RKO (cell line): ENCODE results near the gene HIGD2B.
"Not testable (repeated sequence)": the region's sequence is repeated elsewhere in the genome, so short reads cannot be mapped to it uniquely, and the experiment has no call there.

Experiments used
- DNase-seq: peaks from one replicate; pipeline ENCODE4 v3.0.0-alpha.2; 2016; ENCODE audit warnings: low spot score

Gene HIGD2B, protein sequence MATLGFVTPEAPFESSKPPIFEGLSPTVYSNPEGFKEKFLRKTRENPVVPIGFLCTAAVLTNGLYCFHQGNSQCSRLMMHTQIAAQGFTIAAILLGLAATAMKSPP

DNA sequence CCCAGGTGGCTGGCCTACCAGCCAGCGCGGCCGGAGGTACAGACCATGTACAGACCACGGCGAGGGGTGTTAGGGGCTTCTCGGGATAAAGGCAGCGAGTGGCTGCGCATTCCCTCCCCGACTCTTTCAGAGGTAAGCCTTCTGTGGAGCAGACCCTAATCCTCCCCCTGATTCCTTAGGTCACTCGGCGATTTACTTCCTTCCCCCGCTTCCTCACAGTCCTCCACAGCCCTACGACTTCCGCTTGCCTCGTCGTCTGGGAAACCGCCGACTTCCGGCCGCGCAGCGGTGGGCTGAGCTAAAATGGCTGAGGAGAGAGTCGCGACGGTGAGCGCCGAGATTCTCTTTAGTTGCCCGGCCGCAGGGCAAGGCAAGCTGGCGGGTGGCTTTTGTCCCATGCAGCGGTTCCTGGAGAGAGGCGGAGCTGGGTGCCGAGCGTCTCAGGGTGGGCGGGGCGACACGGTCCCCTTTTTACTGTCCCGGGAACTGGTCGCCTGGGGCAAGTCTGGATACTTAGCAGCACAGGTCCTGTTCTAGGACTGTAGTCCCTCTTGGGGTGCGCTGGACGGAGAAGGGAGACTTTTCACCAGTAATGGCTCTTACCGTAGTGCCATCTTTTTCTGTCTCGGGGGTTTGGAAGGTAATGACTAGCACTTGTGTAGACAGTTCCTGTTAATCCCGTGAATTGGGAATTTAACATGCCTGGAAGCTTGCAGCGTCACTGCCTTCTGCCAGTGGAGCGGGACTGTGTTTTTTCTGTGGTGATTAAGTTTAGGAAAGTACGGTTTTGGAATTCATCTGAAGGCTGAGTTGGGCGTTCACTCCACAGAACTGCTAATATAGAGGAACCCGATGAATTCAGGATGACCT is at the start of gene HIGD2B, which contains the start of gene BBS4:
Gene HIGD2B (minus strand): TSS at position 258 of the 870 bp plus-strand sequence. CDS start 9,808 bp downstream, outside the sequence.
Gene BBS4 (plus strand): TSS at position 283 of the 870 bp plus-strand sequence. CDS start 21 bp downstream, at position 304.
- DNase-seq: peak; percentile 94

DNA sequence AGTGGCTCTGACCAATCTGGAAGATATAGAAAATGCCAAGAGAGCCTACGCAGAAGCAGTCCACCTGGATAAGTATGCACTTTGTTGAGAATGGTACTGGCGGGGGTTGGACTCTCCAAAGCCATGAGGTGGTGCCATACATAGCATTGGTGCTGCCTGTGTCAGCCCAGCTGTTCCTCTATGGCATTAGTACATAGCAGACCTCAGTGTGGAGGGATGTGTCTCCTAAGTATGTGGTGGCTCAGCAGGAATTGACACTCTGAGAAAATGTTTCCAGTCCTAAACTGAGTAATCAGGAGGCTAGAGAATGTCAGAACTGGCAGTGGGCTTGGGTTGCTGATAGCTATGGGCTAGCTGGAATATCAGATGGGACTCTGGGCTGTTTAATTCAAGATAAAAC is 49.1 kb upstream of the HIGD2B start:
- no peak for DNase-seq

DNA sequence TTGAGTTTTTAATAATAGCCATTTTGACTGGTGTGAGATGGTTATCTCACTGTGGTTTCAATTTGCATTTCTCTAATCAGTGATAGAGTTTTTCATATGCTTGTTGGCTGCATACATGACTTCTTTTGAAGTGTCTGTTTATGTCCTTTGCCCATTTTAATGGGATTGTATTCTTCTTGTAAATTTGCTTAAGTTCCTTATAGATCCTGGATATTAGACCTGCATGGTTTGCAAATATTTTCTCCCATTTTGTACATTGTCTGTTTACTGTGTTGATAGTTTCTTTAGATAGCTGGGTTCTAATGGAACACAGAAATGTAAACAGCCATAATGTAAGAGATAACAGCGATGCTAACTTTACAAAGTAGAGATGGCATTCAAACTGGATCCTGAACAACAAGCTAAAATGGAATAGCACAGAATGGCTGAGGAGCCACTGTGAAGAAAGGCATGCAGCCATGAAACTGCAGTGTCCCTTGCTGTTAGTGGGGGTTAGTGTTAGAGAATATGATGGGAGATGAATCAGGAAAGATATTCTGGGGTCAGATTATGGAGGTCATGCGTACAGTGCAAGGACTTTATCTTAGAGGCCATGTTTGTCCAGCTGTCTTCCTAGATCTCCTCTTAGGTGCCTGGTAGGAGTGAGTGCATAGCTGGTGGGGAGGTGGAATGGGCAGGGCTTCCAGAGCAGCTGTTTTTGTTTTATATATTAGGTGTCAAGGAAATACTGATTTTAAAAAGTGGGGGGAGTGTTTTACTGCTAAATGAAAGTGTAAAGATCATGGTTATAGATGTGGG is 48.2 kb upstream of the HIGD2B start:
- DNase-seq: no peak

DNA sequence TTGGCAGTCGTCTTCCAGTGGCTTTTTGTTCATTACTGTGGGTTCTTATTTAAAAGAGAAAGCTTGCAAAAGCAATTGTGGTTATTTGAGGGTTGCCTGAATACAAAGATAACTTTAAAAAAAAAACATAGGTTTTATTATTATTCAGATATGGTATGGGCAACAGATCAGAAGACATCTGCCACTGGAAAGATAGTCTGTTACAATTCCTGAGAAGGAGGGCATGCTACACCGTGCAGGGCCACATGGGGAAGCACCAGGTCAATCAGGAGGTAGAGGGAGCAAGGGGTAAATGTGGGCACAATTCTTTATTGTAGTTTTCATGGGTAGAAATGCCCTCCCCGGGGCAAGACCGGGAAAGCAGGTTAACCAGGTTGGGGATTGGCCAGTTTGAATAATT is 46.5 kb upstream of the HIGD2B start:
- DNase-seq: no peak

DNA sequence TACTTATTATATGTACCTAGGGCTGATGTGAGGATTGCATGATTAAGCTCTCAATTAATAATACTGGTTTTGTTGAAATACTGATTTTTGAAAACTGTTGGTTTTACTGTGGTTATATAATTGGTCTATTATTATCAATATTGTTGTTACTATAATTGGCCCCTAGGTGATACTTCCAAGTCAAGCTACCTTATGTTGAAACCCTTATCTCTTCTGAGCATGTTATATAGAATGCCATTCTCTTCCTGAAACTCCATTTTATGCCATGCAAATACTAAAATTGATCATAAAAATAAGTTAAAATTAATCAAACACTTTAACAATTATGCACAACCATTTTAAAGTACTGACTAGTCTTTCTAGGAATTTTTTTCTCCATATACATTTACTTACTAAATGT is 46.1 kb upstream of the HIGD2B start:
- no peak for DNase-seq

DNA sequence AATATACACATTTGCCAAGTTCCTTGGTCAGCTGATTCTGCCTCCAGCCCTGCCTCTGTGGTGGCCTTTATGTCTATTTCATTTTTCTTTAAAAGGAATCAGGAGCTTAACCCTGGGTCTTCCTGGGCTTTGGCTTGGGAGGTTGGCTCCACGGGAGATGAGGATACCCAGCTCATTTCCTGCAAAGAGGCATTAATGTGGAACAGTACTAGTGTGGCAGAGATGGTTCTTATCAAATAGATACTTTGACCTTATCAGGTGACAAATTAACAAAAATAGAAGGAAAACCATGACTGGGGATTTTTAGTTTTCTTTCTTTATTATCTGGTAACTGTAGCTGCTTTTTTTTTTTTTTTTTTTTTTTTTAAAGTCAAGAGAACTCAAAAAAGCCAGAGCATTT is 42.8 kb upstream of the HIGD2B start:
- no peak for DNase-seq

DNA sequence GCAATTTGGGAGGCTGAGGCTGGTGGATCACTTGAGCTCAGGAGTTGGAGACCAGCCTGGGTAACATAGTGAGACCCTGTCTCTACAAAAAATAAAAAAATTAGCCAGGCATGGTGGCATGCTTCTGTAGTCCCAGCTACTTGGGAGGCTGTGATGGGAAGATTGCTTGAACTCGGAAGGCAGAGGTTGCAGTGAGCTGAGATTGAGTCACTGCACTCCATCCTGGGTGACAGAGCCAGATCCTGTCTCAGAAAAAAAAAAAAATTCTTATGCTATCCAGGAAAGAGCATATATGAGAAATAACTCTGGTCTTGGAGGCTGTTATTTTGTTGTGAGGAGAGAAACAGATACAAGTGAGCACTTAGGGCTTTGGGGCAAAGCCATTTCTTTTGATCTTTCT is 42.3 kb upstream of the HIGD2B start:
- DNase-seq: not testable (repeated sequence)

DNA sequence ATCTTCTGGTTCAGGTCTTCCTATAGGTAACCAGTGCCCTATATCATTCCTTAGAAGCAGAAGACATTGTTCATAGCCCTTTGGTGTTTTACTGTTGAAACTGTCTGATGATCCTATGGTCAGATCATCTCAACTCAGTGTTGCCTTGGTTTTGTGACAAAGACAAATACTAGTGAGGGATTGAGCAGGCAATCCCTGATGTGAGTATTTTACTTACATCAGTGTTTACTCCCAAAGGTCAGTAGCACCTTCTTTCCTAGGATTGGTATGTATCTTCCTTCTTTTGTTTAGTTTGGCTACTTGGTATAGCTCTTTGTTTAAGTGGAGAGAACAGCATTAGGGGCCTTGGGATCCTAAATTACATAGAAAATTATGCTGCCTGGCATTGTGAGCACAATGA is 41.2 kb upstream of the HIGD2B start:
- DNase-seq: no peak

DNA sequence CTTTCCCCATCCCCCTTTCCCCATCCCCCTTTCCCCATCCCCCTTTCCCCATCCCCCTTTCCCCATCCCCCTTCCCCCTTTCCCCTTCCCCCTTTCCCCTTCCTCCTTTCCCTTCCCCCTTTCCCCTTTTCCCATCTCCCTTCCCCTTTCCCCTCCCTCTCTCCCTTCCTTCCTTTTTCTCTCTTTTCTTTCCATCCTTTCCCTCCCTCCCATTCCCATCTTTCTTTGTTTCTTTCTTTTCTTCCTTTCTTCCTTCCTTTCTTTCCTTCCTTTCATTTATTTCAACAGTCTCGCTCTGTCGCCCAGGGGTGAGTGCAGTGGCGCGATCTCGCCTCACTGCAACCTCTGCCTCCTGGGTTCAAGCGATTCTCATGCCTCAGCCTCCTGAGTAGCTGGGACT is 39.9 kb upstream of the HIGD2B start:
- not testable (repeated sequence) for DNase-seq

DNA sequence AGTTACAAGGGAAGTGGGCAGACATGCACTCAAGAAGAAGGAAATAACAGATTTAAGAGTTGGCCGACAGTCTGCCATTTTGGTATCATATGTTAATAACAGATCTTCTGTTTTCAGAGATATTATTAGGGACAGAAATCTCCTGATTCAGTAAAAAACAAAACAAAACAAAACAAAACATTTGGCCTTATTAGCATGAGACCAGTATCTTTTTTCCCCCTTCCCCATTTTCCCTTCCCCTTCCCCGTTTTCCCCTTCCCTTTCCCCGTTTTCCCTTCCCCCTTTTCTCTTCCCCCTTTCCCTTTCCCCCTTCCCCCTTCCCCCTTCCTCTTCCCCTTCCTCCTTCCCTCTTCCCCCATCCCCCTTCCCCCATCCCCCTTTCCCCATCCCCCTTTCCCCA is 39.5 kb upstream of the HIGD2B start:
- DNase-seq: no peak

DNA sequence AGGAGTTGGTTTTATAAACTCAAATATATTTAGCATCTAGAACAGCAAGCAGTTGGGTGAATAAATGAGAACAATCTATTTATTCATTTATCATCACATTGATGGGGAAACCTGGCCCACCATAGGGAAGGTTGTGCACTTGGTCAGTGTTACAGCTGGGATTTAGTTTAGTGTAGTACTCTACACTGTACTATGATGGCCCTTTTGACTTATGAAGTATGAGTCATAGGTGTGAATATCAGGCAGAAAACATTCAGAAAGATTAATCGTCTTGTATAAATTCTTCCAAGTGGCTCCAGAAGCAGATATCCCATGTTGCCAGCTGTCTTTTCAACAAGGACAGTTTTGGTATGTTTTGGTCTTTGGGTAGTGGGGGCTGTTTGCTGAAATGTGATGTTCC is 38.0 kb upstream of the HIGD2B start:
- peak; percentile 14 for DNase-seq

DNA sequence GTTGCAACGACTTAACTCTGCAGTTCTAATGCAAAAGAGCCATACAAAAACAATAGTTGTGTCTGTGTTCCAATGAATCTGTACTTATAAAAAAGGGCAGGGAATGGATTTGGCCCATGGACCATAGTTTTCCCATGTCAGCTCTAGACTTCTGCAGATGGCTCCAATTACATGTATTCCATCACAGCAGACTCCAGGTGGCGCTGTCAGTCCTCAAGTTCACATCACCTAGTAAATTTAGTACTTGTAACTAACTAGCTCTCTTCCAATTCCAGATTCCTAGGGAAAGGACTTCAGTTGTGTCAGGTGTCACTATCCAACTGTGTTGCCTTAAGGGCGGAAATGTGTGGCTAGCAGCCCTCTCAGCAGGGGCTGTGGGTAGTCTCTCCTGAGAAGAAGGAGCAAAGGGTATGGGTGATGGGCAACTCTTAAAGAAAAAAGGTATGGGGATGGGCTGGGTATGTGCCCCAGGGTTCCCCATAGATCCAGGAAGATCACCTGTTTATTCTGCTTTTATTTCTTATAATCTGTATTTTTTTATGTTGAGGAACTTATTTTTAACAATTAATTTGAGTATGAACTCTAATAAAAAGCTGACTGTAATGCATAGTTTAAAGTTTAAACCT is 36.2 kb upstream of the HIGD2B start:
- DNase-seq: peak; percentile 80

DNA sequence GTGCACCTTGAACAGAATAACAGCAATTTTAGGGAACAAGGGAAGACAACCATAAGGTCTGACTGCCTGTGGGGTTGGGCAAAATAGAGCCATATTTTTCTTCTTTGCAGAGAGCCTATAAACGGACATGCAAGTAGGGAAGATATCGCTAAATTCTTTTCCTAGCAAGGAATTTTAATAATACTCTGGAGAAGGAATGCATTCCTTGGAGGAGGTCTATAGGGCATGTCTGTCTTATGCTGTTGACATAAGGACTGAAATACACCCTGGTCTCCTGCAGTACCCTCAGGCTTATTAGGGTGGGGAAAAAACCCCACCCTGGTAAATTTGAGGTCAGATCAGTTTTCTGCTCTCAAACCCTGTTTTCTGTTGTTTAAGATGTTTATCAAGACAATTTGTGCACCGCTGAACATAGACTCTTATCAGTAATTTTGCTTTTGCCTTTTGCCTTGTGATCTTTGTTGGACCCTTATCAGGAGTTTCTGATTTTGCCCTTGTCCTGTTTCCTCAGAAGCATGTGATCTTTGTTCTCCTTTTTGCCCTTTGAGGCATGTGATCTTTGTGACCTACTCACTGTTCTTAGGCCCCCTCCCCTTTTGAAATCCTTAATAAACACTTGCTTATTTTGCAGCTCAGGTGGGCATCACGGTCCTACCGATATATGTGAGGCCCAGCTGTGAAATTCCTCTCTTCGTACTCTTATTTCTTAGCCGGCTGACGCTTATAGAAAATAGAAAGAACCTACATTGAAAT is 22.7 kb upstream of the HIGD2B start:
- not testable (repeated sequence) for DNase-seq

DNA sequence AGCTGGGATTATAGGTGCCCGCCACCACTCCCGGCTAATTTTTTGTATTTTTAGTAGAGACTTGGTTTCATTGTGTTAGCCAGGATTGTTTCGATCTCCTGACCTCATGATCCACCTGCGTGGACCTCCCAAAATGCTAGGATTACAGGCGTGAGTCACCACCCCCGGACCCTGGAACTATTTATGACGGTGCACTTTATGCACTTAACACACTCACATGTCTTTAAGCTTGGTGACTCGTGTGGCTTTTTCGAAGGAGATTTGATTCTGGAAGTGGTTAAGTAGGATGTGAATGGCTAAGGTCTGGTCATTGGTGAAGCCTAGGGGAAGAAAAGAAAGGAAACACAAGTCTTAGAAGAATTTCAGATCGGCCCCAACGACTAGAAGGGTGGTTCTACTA is 20.3 kb upstream of the HIGD2B start:
- DNase-seq: peak; percentile 18

DNA sequence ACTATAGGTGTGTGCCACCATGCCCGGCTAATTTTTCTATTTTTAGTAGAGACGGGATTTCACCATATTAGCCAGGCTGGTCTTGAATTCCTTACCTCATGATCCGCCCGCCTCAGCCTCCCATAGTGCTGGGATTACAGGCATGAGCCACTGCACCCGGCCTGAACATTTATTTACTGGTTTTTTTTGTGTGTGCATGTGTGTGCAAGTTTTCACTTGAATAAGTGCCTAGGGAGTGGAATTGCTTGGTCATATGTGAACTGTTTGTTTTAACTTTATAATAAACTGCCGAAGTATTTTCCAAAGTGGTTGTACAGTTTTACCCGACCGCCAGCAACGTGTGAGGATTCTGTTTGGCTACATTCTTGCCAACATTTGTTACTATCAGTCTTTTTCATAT is 14.1 kb upstream of the HIGD2B start:
- no peak for DNase-seq

DNA sequence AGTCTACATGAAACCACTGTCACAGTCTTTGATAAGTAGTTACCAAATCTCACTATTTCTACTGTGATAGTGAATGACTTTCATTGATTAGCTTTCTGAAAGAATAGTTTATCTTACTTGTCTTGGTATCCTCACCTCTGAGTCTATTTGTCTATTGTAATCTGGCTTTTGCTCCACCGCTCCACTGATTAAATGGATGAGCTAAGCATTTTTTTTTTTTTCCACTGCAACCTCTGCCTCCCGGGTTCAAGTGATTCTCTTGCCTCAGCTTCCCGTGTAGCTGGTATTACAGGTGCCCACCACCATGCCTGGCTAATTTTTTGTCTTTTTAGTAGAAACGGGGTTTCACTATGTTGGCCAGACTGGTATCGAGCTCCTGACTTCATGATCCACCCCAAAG is 13.0 kb upstream of the HIGD2B start:
- no peak for DNase-seq

DNA sequence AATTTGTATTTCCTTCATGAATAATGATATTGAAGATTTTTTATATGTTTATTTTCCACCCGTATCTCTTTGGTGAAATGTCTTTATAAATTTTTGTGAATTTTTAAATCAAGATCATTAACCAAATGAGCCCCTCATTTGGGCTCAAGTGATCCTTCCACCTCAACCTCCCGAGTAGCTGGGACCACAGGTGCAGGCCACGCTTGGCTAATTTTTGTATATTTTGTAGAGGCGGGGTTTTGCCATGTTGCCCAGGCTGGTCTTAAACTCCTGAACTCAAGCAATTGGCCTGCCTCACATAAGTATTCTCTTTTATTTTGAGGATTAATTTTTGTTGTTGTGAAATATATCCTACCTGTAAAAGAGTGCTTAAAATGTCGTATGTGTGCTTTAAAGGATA is 5.0 kb upstream of the HIGD2B start:
- DNase-seq: no peak

DNA sequence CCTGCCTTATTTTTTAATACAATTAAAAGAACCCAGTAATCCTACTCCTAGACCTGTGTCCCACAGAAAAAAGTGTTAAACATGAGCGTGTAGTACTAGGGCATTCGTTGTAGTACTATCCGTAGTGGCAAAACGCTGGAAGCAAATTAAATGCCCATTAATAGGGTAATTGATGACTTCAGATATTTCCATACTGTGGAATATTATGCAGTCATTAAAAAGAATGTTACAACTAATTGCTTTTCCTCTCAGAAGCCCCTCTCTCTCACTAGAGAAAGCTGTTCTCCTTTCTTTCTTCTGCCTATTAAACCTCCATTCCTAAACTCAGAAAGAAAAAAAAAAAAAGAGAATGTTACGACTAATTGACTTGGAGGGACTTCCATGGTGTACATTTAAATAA is 2.7 kb upstream of the HIGD2B start:
- no peak for DNase-seq

DNA sequence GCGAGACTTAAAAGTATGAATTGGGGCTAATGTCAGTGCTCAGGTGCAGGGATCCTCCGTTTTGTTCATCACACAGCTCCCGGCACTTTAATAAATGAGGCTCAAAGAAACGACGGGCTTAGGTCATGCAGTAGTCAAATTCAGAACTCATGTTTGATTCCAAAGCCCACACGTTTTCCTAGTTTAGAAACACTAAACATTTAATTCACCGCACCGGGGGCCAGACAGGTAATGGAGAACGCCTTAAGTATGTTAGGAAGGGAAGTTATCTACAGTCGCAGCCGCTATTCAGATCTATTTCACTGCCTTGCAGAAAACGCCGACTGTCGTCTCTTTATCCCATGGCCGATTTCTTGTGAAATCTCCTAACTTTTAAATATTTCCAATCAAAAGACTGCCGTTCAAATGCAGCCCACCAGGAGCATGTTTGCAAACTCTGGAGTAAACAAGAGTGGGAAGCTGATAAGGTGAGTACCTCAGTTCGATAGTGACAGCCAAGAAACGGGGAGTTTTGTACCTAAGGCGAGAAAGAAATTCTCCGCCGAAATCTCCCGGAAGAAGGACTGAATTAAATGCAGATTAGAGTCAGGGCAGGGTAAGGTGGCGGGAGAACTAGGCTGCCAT is 569 bp downstream of the HIGD2B start:
- no peak for DNase-seq

DNA sequence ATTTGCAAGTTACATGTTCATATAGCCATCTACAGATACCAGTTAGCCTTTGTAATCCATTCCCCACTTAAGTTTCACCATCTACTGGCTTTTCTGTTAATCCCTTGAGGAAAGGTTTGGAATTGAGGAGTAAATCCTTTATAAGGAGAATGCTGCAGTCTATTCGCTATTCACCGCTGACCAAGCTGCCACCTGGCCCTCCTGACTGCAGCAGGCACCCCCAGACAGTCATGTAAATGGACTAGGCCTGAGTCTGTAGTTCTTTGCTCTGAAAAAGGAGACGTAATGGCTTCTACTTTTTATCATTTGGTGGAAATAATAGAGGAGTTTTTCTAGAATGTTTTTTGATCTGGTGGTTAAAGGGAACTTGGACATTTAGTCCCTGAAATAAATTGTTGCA is 3.2 kb downstream of the HIGD2B start:
- DNase-seq: no peak

DNA sequence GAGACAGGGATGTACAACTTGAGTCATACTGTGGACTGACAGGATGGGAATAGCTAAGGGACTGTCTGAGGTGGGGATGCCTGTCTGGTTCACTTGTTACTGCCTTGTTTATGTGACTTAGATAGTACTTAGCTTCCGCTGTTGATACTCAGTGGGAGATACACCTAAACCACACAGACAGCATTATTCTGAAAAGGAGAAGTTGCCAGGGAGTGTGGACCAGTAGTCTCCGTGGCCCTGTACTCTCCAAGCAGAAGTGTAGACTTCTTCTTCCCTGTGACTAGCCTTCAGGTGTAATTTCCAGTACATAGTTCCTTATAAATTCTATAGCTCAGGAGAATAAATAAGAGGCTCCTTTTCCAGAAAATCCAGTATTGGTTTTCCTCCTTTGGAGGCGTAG is 5.1 kb downstream of the HIGD2B start:
- no peak for DNase-seq
